GM12875 (cell line): ENCODE data around the gene FAM149A.

Experiments used
- H3K4me3 ChIP-seq: one replicate; pipeline ENCODE4 v1.5.1; 2011; ENCODE audit warnings: low read depth, low read length, control low read depth
- TF ChIP-seq, protein P1 (sequence below): IDR thresholded peaks from 2 replicates; pipeline ENCODE4 v1.5.1; 2011; ENCODE audit warnings: low read depth, mild to moderate bottlenecking, control low read depth, inconsistent platforms, low read length, moderate library complexity, borderline replicate concordance; ENCODE audit not compliant: insufficient read depth

Gene FAM149A

DNA sequence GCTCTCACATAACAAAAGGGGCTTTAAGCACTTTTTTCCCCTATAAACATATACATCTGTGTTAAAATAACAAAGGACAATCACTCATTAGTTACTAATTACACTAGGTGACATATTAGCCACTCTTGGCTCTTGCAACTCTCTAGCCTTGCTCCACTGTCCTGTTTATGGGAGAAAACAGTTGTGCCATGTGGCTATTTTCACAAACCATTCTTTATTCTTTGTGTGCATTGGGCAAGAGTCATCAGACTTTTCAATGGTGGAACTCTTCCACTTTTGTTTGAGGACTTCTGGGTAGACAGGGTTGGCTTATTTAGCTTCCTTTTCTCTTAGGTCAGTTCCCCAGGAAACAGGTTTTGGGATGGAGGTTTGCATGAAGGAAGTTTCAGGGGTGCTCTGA, 16.0 kb upstream of the FAM149A start:
- TF ChIP-seq, protein P1, sequence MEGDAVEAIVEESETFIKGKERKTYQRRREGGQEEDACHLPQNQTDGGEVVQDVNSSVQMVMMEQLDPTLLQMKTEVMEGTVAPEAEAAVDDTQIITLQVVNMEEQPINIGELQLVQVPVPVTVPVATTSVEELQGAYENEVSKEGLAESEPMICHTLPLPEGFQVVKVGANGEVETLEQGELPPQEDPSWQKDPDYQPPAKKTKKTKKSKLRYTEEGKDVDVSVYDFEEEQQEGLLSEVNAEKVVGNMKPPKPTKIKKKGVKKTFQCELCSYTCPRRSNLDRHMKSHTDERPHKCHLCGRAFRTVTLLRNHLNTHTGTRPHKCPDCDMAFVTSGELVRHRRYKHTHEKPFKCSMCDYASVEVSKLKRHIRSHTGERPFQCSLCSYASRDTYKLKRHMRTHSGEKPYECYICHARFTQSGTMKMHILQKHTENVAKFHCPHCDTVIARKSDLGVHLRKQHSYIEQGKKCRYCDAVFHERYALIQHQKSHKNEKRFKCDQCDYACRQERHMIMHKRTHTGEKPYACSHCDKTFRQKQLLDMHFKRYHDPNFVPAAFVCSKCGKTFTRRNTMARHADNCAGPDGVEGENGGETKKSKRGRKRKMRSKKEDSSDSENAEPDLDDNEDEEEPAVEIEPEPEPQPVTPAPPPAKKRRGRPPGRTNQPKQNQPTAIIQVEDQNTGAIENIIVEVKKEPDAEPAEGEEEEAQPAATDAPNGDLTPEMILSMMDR: no peak
- H3K4me3 ChIP-seq: no peak overlapping the region

DNA sequence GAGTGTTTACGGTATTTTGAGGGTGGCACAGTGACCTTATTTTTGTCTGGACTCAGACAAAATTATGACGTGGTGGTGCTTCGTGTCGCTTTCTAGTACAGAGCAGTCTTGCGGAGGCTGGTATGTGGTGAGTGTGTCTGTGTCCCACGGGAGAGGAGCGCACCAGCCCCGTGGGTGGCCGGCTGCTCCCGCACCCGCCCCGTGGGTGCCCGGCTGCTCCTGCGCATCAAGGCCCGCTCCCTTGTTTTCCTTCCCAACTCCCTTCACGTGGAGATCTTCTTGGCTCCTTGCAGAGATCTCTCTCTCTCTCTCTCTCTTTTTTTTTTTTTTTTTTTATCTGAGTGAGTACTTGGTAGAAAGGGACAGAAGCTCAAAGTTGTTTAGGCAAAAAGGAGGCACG, 12.2 kb upstream of the FAM149A start:
- no peak overlapping the region for H3K4me3 ChIP-seq
- TF ChIP-seq, protein P1: no peak

DNA sequence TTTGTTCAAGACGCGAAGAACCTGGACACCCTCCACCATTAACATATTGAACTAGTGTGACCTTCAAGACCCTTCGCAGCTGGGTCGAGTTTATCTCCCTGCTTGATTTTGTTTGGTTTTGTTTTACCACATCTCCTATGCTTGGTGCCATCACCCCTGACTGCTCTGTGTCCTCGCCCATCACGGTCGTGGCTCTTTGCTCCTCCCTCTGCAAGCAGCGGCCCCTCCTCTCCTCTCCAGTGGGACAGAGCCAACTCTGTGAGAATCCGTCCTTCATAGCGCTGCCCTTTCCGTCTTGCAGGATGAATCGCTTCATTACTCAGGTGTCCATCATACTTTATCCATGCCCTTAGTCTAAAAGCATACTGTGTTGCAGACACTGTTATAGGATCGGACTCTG, 9.1 kb upstream of the FAM149A start:
- TF ChIP-seq, protein P1: no peak
- no peak overlapping the region for H3K4me3 ChIP-seq

DNA sequence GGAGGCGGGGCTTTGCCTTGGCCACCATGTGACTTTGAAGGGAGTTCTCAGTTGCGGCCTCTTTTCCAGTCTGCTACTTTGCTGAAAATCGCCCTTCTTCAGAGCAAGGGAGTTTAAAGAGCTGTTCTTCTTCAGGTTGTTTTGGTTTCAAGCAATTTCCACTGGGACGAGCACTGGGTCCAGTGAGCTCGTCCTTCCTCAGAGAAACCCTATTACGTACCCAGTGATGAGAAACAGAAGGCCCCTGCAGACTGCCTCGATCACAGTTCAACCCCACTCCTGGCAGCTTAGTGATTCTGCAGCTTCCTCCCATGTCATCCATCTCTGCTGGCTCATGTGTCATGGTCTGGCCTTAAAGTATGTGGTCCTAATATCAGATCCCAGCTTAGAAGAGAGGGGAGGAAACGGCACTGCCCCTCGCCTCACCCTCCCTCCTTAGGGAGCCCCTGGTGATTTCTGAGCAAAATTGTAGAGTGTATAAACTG, 7.8 kb upstream of the FAM149A start:
- TF ChIP-seq, protein P1: no peak
- no peak overlapping the region for H3K4me3 ChIP-seq

DNA sequence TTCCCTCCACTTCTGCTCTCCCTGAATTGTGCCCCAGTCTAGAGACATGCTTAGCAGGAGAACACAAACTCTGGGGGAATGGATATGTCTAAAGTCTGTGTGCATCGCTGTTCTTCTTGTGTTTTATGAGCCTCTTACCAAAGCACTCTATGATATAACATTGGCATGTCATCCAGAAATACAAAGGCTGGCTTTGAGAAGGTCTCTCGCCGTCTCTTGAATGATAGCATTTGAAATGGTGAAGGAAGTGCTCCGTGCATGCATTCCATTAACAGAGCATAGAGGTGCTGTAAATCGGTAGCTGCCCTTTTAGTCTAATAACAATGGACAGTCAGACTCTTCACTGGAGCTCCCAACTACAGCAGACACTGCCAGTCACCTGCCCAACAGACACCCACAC, 7.1 kb upstream of the FAM149A start:
- TF ChIP-seq, protein P1: no peak
- H3K4me3 ChIP-seq: no peak overlapping the region

DNA sequence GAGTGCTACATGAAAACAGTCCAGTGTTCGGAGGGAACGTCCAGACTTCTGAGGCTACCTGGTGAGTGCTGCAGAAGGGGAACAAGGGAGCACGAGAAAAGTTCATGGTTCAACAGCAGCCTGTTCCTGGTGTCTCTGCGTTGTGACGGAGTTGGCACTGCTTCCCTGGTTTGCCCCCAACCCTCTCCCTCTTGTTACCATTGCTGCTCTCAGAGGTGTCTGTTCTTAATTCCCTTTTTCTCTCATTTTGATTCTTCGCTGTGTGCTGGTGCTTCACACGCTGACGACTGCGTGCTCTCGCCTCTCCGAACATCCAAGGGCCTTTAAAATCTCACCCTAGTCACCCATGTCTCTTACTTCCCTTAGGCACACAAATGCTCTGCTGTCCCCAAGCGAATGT, 1.6 kb upstream of the FAM149A start:
- no peak overlapping the region for H3K4me3 ChIP-seq
- TF ChIP-seq, protein P1: no peak

DNA sequence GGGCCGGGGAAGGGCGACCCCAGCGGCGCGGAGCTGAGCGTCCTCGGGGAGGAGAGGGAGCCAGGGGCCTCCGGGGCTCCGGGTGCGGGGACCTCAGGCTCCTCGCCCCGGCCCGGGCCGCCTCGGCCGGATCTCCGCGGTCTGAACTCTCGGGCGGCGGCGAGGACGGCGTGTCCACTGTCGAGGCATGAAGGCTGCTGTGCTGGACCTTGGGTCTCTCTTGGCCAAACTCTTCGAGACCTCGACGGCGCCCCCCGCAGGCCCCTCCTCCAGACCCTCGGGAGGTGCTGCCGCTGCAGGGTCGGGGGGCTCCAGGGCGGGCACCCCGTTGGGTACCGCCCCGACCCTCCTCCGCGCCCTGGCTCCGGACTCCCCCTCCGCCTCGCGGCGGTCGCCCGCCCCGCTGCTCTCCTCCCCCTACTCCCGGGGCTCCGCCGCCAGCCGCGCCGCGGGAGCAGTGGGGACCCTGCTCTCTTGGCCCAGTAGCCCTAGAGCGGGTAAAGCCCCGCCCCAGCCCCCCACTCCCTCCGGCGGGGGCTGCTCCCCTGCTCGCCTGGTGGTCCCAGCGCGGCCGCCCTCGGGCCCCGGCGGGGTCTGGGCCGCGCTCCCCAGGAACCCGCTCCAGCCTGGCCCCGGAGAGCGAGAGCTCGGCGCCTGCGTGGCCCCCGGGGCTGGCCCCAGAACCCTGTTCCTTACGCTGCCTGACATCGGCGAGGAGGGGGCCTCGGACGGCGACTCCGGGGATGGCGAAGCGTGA, 564 bp downstream of the FAM149A start:
- no peak overlapping the region for H3K4me3 ChIP-seq
- TF ChIP-seq, protein P1: no peak
